H1 (cell line): ENCODE results near the gene CFAP298. TPM values are rescaled to one million over a fixed set of nuclear protein-coding genes. Genes with fewer than 3 reads are reported as not detected.

ENCODE experiments used
- BACH1 ChIP-seq: IDR thresholded peaks from 2 replicates; pipeline ENCODE4 v1.6.1; 2012; ENCODE audit warnings: low read length, improper control_type of control experiment
- CHD1 ChIP-seq: IDR thresholded peaks from 2 replicates; pipeline ENCODE4 v1.6.1; 2012; ENCODE audit warnings: low read depth, low read length, improper control_type of control experiment
- CHD7 ChIP-seq: fragments of 300-600 bp; sonication (generic); IDR thresholded peaks from 2 replicates; pipeline ENCODE4 v1.7.1; 2012; ENCODE audit warnings: low read length, moderate library complexity, mild to moderate bottlenecking, inconsistent platforms; ENCODE audit not compliant: insufficient replicate concordance
- KDM5A ChIP-seq: fragments of 200-600 bp; IDR thresholded peaks from 2 replicates; pipeline ENCODE4 v1.7.1; 2012; ENCODE audit warnings: mild to moderate bottlenecking, low read length, inconsistent platforms, mixed read lengths
- POLR2A ChIP-seq, 2 experiments: IDR thresholded peaks; 1 replicate in 1 of 2; 2 replicates in 1 of 2; pipeline ENCODE4 v1.6.1; 2011; ENCODE audit warnings: low read depth in 2 of 2, low read length in 2 of 2, mild to moderate bottlenecking in 2 of 2; ENCODE audit errors: control extremely low read depth in 1 of 2
- POLR2AphosphoS5 ChIP-seq: IDR thresholded peaks from 2 replicates; pipeline ENCODE4 v1.6.1; 2011; ENCODE audit warnings: low read depth, low read length
- RBBP5 ChIP-seq: IDR thresholded peaks from 2 replicates; pipeline ENCODE4 v1.7.1; 2012; ENCODE audit warnings: low read depth, mild to moderate bottlenecking, inconsistent platforms, low read length, moderate library complexity, borderline replicate concordance
- TAF1 ChIP-seq: IDR thresholded peaks from 2 replicates; pipeline ENCODE4 v1.6.1; 2011; ENCODE audit warnings: mild to moderate bottlenecking, low read depth, low read length
- TBP ChIP-seq: IDR thresholded peaks from 2 replicates; pipeline ENCODE4 v1.6.1; 2011; ENCODE audit warnings: low read depth, low read length, improper control_type of control experiment
- TEAD4 ChIP-seq: IDR thresholded peaks from 2 replicates; pipeline ENCODE4 v1.6.1; 2012; ENCODE audit warnings: low read depth, low read length, inconsistent platforms, mixed read lengths
- polyA plus RNA-seq, 7 experiments: library from polyadenylated mRNA; depleted of rRNA in 3 of 7; stranded (reverse) in 5 of 7; unstranded in 2 of 7; fragments of >200 nt in 5 of 7; fragments of 200-250 nt in 2 of 7; gene quantifications; 1 replicate in 5 of 7; 2 replicates in 1 of 7; 4 replicates in 1 of 7; pipeline versions ENCODE4 v1.2.1 to v1.2.3, GENCODE V29; 2011 to 2013; ENCODE audit warnings: missing spikeins in 2 of 7, mixed read lengths in 2 of 7
- total RNA-seq: library from RNA; stranded (reverse); fragmentation: NEBNext Ultra II Directional; extraction: Animal tissue kit (Norgen Biotek cat#: 25700); gene quantifications from 2 replicates; pipeline ENCODE4 v1.2.1, GENCODE V29; 2021

Gene CFAP298
- total and polyA plus RNA-seq, 2 of the 8 experiments (the other 6 are each of a cell fraction or from before 2014, with no cell fraction given), result 43.0 to 68.1 TPM

- TF ChIP-seq CHD7, result no peak
- TF ChIP-seq RBBP5, result no peak
- TF ChIP-seq CHD1, result no peak
- no peak for TF ChIP-seq BACH1
- no peak for TF ChIP-seq POLR2AphosphoS5
- TF ChIP-seq KDM5A, result no peak
- TF ChIP-seq TEAD4, result no peak
- no peak for TF ChIP-seq POLR2A (IDR thresholded peaks at IDR 0.05; ENCODE audit: control extremely low read depth in 1 of 2, low read depth in 2 of 2, low read length in 2 of 2)
- no peak for TF ChIP-seq TBP
- no peak for TF ChIP-seq TAF1
Measured at GRCh38 chr21:32554832-32555638, 57.1 kb downstream of the CFAP298 start (continued).
